Measurements from ENCODE around the gene RHOXF1. TPM values are rescaled to one million over a fixed set of nuclear protein-coding genes. Genes with fewer than 3 reads are reported as not detected.
"Not testable (repeated sequence)": the region's sequence is repeated elsewhere in the genome, so short reads cannot be mapped to it uniquely, and the experiment has no call there.

Gene RHOXF1
- total and polyA plus RNA-seq, 2 donors (not counting 3 experiments of a cell fraction or from before 2014, with no cell fraction given), result not detected

DNA sequence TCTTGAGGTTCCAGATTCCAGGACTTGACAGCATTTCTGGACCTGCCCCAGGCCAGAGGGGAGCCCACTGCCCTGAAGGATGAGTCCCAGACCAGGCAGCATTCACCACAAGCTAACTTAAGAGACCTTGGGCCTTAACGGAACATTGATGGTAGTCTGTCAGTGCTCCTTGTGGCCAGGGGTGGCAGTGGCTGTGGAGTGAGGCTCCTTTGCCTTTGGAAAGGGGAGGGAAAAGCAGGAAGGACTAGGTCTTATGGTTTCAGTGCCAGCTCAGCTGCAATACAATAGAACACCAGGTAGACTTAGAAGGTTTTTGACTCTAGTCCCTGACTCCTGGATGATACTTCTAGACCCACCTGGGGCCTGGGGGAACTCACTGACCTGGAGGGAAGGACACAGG is 49.5 kb downstream of the RHOXF1 start:
- H3K36me3 ChIP-seq (ENCODE audit: control insufficient read depth in 2 of 2, extremely low read depth in 1 of 2, insufficient read depth in 2 of 2, low read length in 2 of 2); CTCF ChIA-PET; H3K79me2 ChIP-seq (ENCODE audit: control insufficient read depth, insufficient read depth, low read length); intact Hi-C loops (cut with micrococcal nuclease); H3K4me2 ChIP-seq (ENCODE audit: insufficient read depth, low read length); H3K4me1 ChIP-seq (ENCODE audit: control insufficient read depth, extremely low read depth, insufficient read depth, low read length); dilution Hi-C loops (cut with MboI; ENCODE audit: extremely low pct_ligation_motif_present, low sequenced_read_pairs); DNase-seq (ENCODE audit: low read depth, low spot score); H2AFZ ChIP-seq (ENCODE audit: low read depth, low read length); H3K27me3 ChIP-seq (ENCODE audit: control insufficient read depth in 2 of 2, insufficient read depth in 2 of 2, low read length in 2 of 2); POLR2A ChIA-PET; H3K4me3 ChIP-seq (replicated peaks in 1 of 3; ENCODE audit: insufficient read depth in 1 of 3, low read depth in 1 of 3, low read length in 3 of 3); BruUV-seq (replicated peaks); H4K20me1 ChIP-seq (replicated peaks; ENCODE audit: control insufficient read depth, extremely low read depth, insufficient read depth, low read length); H3K9me1 ChIP-seq (replicated peaks; ENCODE audit: control insufficient read depth, extremely low read depth, insufficient read depth, low read length); H3K9ac ChIP-seq (replicated peaks; ENCODE audit: extremely low read depth, insufficient read depth, low read length); H3K9me3 ChIP-seq (replicated peaks; ENCODE audit: control insufficient read depth, insufficient read depth, low read length); H3K27ac ChIP-seq (ENCODE audit: insufficient read depth, low read depth, low read length); FAIRE-seq: not testable (repeated sequence)

Other genes with a start within 250 kb of the RHOXF1 start
- 10.2 and 11.7 TPM in 2 replicates for gene RNF113A, start 244.2 kb downstream of the RHOXF1 start, total RNA-seq
- gene RNF113A, start 244.2 kb downstream of the RHOXF1 start, polyA plus RNA-seq, result 8.7 and 9.4 TPM in 2 replicates
- 89.9 and 96.3 TPM in 2 replicates for gene NDUFA1, start 244.1 kb downstream of the RHOXF1 start, total RNA-seq
- 61.2 and 93.4 TPM in 2 replicates for gene NDUFA1, start 244.1 kb downstream of the RHOXF1 start, polyA plus RNA-seq
- not detected in 2 replicates for gene AKAP14, start 220.0 kb downstream of the RHOXF1 start, total RNA-seq
- gene AKAP14, start 220.0 kb downstream of the RHOXF1 start, polyA plus RNA-seq, result not detected in 2 replicates
- 7.8 and 8.0 TPM in 2 replicates for gene NKAP, start 172.2 kb downstream of the RHOXF1 start, total RNA-seq
- gene NKAP, start 172.2 kb downstream of the RHOXF1 start, polyA plus RNA-seq, result 2.2 and 2.5 TPM in 2 replicates
- gene RHOXF2B, start 38.2 kb downstream of the RHOXF1 start, total RNA-seq, result not detected in 2 replicates
- not detected in 2 replicates for gene RHOXF2B, start 38.2 kb downstream of the RHOXF1 start, polyA plus RNA-seq
- not detected in 2 replicates for gene RHOXF2, start 42.7 kb upstream of the RHOXF1 start, total RNA-seq
- not detected in 2 replicates for gene RHOXF2, start 42.7 kb upstream of the RHOXF1 start, polyA plus RNA-seq
- gene ZBTB33, start 134.9 kb upstream of the RHOXF1 start, total RNA-seq, result 16.3 and 16.6 TPM in 2 replicates
- gene ZBTB33, start 134.9 kb upstream of the RHOXF1 start, polyA plus RNA-seq, result 2.4 and 3.7 TPM in 2 replicates
- gene TMEM255A, start 195.5 kb upstream of the RHOXF1 start, total RNA-seq, result not detected in 2 replicates
- gene TMEM255A, start 195.5 kb upstream of the RHOXF1 start, polyA plus RNA-seq, result not detected in 2 replicates
- gene ATP1B4, start 246.2 kb upstream of the RHOXF1 start, total RNA-seq, result not detected in 2 replicates
- not detected in 2 replicates for gene ATP1B4, start 246.2 kb upstream of the RHOXF1 start, polyA plus RNA-seq